MCF 10A (cell line): ENCODE measurements around the gene NXPH4. TPM values are rescaled to one million over a fixed set of nuclear protein-coding genes. Genes with fewer than 3 reads are reported as not detected.
A peak's percentile ranks its signal among the peaks of the same experiment; 100 is the strongest.

Experiments used
- BruUV-seq: library from RNA; stranded (reverse); fragments of 400-500 nt; replicated peaks from 2 replicates; lab custom pipeline; 2021; lab: Mats Ljungman, UMichigan
- CTCF ChIA-PET: fragments of 300-600 bp; sonication (Branson Sonifier 250); formaldehyde crosslinking; extraction: SDS; loops from one replicate; lab custom pipeline; 2021; ENCODE audit warnings: antibody characterized with exemption, inconsistent platforms; lab: Yijun Ruan, JAX
- POLR2A ChIA-PET: fragments of 300-600, 350-650 bp; sonication (Branson Sonifier 250); formaldehyde crosslinking; extraction: SDS; loops from one replicate; lab custom pipeline; 2020; ENCODE audit warnings: antibody characterized with exemption, inconsistent platforms; lab: Yijun Ruan, JAX
- DNase-seq: peaks from one replicate; pipeline ENCODE4 v3.0.0-alpha.2; 2018; ENCODE audit not compliant: unreplicated experiment
- H3K27ac Mint-ChIP-seq: one replicate; pipeline ENCODE4 v1.8.0; 2022; ENCODE audit warnings: mild to moderate bottlenecking, low read depth, mixed read lengths; ENCODE audit not compliant: unreplicated experiment
- H3K27me3 Mint-ChIP-seq: one replicate; pipeline ENCODE4 v1.8.0; 2022; ENCODE audit warnings: mixed read lengths; ENCODE audit not compliant: insufficient read depth, unreplicated experiment
- H3K36me3 Mint-ChIP-seq: one replicate; pipeline ENCODE4 v1.8.0; 2022; ENCODE audit warnings: mild to moderate bottlenecking, moderate library complexity, mixed read lengths; ENCODE audit not compliant: insufficient read depth, unreplicated experiment
- H3K4me1 Mint-ChIP-seq: one replicate; pipeline ENCODE4 v1.8.0; 2022; ENCODE audit warnings: mixed read lengths; ENCODE audit not compliant: insufficient read depth, unreplicated experiment
- H3K4me3 Mint-ChIP-seq: one replicate; pipeline ENCODE4 v1.8.0; 2022; ENCODE audit warnings: mild to moderate bottlenecking, moderate library complexity, mixed read lengths; ENCODE audit not compliant: unreplicated experiment
- H3K9me3 Mint-ChIP-seq: one replicate; pipeline ENCODE4 v1.8.0; 2022; ENCODE audit warnings: mixed read lengths; ENCODE audit not compliant: unreplicated experiment
- intact Hi-C: fragments of 100-400 bp; cut with micrococcal nuclease; formaldehyde crosslinking; loops from 2 replicates; pipeline ENCODE4 v1.14.1; 2022
- total RNA-seq: library from RNA; stranded (reverse); gene quantifications from 2 replicates; pipeline ENCODE4 v1.2.3, GENCODE V29; 2022
- TF ChIP-seq, protein P1 (sequence below): fragments of 200-600 bp; IDR thresholded peaks from one replicate; pipeline ENCODE4 v1.8.0; 2022; ENCODE audit warnings: antibody characterized with exemption, mild to moderate bottlenecking; ENCODE audit not compliant: unreplicated experiment

The NXPH4 gene
- total RNA-seq, 1 experiment from 2014 or later = 2.2 TPM

DNA sequence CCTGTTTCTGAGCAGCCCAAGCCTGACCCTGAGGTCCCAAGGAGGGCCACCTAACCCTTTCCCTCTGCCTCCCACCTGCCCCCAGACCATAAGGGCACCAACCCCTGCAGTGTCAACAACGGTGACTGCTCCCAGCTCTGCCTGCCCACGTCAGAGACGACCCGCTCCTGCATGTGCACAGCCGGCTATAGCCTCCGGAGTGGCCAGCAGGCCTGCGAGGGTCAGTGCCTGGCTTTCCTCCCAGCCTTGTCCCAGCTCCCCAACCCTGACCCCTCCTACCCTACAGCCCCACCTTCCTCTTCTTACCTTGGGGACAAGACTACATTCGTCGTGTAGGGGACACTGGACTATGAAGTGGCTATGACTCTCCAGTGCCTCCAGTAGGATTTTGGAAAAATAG is 35.5 kb upstream of the NXPH4 start:
- BruUV-seq = no TSS peak
- POLR2A ChIA-PET = interaction anchor here (0.8 to 3.5 kb wide), 9 partner anchors 14 to 112 kb away, joined by 3 to 24 read pairs (median 5); partner anchors contain the start of genes LRP1, NEMP1 and STAT6
- CTCF ChIA-PET = interaction anchor here (0.7 to 15.4 kb wide), 11 partner anchors 8 to 118 kb away, joined by 3 to 530 read pairs (median 4); partner anchors contain the start of genes LRP1 and STAT6
- intact Hi-C loops = no loop called here
- no peaks in the 10 kb centered on the region for H3K9me3 Mint-ChIP-seq
- TF ChIP-seq, protein P1, sequence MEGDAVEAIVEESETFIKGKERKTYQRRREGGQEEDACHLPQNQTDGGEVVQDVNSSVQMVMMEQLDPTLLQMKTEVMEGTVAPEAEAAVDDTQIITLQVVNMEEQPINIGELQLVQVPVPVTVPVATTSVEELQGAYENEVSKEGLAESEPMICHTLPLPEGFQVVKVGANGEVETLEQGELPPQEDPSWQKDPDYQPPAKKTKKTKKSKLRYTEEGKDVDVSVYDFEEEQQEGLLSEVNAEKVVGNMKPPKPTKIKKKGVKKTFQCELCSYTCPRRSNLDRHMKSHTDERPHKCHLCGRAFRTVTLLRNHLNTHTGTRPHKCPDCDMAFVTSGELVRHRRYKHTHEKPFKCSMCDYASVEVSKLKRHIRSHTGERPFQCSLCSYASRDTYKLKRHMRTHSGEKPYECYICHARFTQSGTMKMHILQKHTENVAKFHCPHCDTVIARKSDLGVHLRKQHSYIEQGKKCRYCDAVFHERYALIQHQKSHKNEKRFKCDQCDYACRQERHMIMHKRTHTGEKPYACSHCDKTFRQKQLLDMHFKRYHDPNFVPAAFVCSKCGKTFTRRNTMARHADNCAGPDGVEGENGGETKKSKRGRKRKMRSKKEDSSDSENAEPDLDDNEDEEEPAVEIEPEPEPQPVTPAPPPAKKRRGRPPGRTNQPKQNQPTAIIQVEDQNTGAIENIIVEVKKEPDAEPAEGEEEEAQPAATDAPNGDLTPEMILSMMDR = no peak
- no peak for DNase-seq
- no peak overlapping the region for H3K27ac Mint-ChIP-seq
- no peak overlapping the region for H3K4me3 Mint-ChIP-seq
- H3K27me3 Mint-ChIP-seq = no peaks in the 10 kb centered on the region
- H3K4me1 Mint-ChIP-seq = peaks cover 16% of the 10 kb centered on the region
- H3K36me3 Mint-ChIP-seq = peaks cover 30% of the 10 kb centered on the region

DNA sequence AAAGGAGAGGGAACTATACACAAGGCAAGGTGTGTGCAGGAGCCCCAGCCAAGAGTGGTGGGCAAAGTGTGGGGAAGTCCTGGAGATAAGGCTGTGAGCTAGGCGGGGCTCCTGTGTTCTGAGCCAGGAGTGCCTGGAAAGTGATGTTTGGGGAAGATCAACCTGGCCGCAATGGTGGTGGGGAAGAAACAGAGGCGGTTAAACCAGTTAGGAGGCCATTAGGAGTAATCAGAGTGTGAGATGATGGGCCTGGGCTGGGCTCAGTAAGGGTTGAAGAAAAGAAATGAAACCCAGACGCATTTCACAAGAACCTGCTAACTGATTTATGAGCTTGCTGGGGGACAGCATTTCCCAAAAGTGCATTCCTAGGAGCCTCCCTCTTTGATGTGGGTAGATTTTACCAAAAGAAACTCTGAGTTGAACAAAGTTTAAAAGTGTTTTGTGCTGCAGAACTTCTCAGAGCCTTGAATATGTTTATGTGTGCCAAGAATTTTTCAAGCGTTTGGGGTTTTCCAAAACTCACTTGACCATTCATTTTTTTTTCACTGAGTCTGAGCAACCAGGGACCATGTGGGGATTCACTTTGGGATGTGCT is 34.9 kb upstream of the NXPH4 start:
- H3K4me1 Mint-ChIP-seq = peaks cover 11% of the 10 kb centered on the region
- H3K27me3 Mint-ChIP-seq = no peaks in the 10 kb centered on the region
- no peak for DNase-seq
- BruUV-seq = no TSS peak
- H3K4me3 Mint-ChIP-seq = no peak overlapping the region
- H3K27ac Mint-ChIP-seq = no peak overlapping the region
- ChIA-PET POLR2A (interaction anchor here (0.6 to 3.5 kb wide), 9 partner anchors 14 to 112 kb away, joined by 3 to 24 read pairs (median 5); partner anchors contain the start of genes LRP1, NEMP1 and STAT6), CTCF (interaction anchor here (0.8 to 15.4 kb wide), 12 partner anchors 9 to 121 kb away, joined by 3 to 530 read pairs (median 4); partner anchors contain the start of genes LRP1 and STAT6)
- H3K9me3 Mint-ChIP-seq = no peaks in the 10 kb centered on the region
- intact Hi-C loops = no loop called here
- H3K36me3 Mint-ChIP-seq = peaks cover 29% of the 10 kb centered on the region
- TF ChIP-seq, protein P1 = no peak

DNA sequence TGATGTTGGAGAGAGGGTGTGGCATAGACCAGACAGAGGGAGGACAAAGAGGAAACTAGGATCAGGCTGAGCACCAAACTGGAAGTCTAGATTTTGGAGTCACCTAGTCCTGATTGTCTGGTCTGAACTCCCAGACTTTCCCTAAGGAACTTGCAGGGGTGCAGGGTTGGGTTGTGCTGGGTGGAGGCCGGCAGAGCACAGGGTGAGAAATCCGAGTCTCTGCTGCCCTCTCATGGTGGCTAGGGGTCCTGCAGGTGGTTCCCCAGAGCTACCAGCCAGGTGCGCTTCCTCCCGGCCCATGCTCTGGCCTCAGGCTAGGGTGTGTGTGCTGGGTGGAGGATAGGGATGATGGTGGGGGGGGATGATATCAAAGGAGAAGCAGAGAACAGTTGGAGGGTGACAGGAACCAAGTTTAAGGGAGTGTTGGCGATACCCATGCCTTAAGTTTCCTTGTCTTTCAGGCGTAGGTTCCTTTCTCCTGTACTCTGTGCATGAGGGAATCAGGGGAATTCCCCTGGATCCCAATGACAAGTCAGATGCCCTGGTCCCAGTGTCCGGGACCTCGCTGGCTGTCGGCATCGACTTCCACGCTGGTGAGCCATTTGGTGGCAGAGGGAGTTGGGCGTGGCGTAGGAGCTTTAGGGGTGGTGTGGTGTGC is 33.5 kb upstream of the NXPH4 start:
- H3K4me1 Mint-ChIP-seq = peaks cover 10% of the 10 kb centered on the region
- CTCF ChIA-PET = interaction anchor here (0.5 to 15.4 kb wide), 15 partner anchors 8 to 807 kb away, joined by 3 to 530 read pairs (median 3); partner anchors contain the start of genes LRP1, SHMT2 and STAT6
- H3K27me3 Mint-ChIP-seq = no peaks in the 10 kb centered on the region
- POLR2A ChIA-PET = interaction anchor here (1.1 to 3.5 kb wide), 7 partner anchors 30 to 114 kb away, joined by 3 to 24 read pairs (median 10); partner anchors contain the start of genes LRP1 and STAT6
- H3K9me3 Mint-ChIP-seq = no peaks in the 10 kb centered on the region
- no peak overlapping the region for H3K4me3 Mint-ChIP-seq
- no TSS peak for BruUV-seq
- intact Hi-C loops = loop anchor here (1.0 kb wide), 3 partner anchors 59 to 175 kb away; no protein-coding TSS in a partner anchor
- H3K36me3 Mint-ChIP-seq = peaks cover 37% of the 10 kb centered on the region
- TF ChIP-seq, protein P1 = peak; percentile 89
- DNase-seq = peak; percentile 82
- H3K27ac Mint-ChIP-seq = peak overlapping the region; percentile 33
